AG04450 (cell line): ENCODE measurements around the gene MAPK8IP3. TPM values are rescaled to one million over a fixed set of nuclear protein-coding genes. Genes with fewer than 3 reads are reported as not detected.

Source experiments
- CTCF ChIA-PET: fragments of 300-600, 350-600 bp; formaldehyde crosslinking; extraction: SDS; loops from one replicate; lab custom pipeline; 2022; ENCODE audit warnings: antibody characterized with exemption, inconsistent platforms; lab: Charles Lee
- POLR2A ChIA-PET: fragments of 350-600 bp; formaldehyde crosslinking; extraction: SDS; loops from one replicate; lab custom pipeline; 2021; ENCODE audit warnings: antibody characterized with exemption, inconsistent platforms; lab: Yijun Ruan, JAX
- DNase-seq: peaks from one replicate; pipeline ENCODE4 v3.0.0-alpha.2; 2011; ENCODE audit warnings: low read depth, low spot score
- H3K27ac ChIP-seq: one replicate; pipeline ENCODE4 v1.5.1; 2012; ENCODE audit warnings: low read depth, low read length, control low read depth
- H3K27me3 ChIP-seq: one replicate; pipeline ENCODE4 v1.6.0; 2012; ENCODE audit warnings: low read length; ENCODE audit not compliant: control insufficient read depth, insufficient read depth
- H3K4me3 ChIP-seq: 2 replicates; pipeline ENCODE4 v1.5.1; 2011; ENCODE audit warnings: mild to moderate bottlenecking, low read depth, low read length, control low read depth
- H3K9me3 ChIP-seq: 2 replicates; pipeline ENCODE4 v1.5.1; 2012; ENCODE audit warnings: low read length; ENCODE audit not compliant: control insufficient read depth, insufficient read depth
- polyA plus RNA-seq: library from polyadenylated mRNA; depleted of rRNA; stranded (reverse); fragments of >200 nt; gene quantifications from 2 replicates; pipeline ENCODE4 v1.2.3, GENCODE V29; 2011
- TF ChIP-seq, protein P1 (sequence below): IDR thresholded peaks from 2 replicates; pipeline ENCODE4 v1.5.1; 2011; ENCODE audit warnings: low read depth, low read length, control low read depth, inconsistent platforms

The MAPK8IP3 gene
- polyA plus RNA-seq, 1 experiment, result 11.8 TPM

DNA sequence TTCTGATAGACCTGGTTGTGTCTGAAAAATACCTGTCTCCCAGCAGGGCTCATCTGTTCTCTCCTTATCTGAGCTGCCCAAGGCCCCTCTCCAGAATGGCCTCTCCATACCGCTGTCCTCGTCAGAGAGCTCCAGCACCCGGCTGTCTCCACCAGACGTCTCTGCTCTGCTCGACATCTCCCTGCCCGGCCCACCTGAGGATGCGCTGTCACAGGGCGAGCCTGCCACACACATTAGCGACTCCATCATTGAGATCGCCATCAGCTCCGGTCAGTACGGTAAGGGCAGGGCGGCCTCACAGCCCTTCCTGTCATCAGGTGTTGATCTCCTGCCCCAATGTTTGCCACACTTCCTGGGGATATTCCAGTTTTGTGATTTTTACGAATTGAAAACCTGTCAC lies 38.1 kb upstream of the MAPK8IP3 start:
- CTCF ChIA-PET, result no interaction called here
- POLR2A ChIA-PET, result no interaction called here
- no peaks in the 10 kb centered on the region for H3K27me3 ChIP-seq
- TF ChIP-seq, protein P1, sequence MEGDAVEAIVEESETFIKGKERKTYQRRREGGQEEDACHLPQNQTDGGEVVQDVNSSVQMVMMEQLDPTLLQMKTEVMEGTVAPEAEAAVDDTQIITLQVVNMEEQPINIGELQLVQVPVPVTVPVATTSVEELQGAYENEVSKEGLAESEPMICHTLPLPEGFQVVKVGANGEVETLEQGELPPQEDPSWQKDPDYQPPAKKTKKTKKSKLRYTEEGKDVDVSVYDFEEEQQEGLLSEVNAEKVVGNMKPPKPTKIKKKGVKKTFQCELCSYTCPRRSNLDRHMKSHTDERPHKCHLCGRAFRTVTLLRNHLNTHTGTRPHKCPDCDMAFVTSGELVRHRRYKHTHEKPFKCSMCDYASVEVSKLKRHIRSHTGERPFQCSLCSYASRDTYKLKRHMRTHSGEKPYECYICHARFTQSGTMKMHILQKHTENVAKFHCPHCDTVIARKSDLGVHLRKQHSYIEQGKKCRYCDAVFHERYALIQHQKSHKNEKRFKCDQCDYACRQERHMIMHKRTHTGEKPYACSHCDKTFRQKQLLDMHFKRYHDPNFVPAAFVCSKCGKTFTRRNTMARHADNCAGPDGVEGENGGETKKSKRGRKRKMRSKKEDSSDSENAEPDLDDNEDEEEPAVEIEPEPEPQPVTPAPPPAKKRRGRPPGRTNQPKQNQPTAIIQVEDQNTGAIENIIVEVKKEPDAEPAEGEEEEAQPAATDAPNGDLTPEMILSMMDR, result no peak
- H3K4me3 ChIP-seq, result no peak overlapping the region
- no peak for DNase-seq
- H3K9me3 ChIP-seq, result no peaks in the 10 kb centered on the region
- no peak overlapping the region for H3K27ac ChIP-seq

DNA sequence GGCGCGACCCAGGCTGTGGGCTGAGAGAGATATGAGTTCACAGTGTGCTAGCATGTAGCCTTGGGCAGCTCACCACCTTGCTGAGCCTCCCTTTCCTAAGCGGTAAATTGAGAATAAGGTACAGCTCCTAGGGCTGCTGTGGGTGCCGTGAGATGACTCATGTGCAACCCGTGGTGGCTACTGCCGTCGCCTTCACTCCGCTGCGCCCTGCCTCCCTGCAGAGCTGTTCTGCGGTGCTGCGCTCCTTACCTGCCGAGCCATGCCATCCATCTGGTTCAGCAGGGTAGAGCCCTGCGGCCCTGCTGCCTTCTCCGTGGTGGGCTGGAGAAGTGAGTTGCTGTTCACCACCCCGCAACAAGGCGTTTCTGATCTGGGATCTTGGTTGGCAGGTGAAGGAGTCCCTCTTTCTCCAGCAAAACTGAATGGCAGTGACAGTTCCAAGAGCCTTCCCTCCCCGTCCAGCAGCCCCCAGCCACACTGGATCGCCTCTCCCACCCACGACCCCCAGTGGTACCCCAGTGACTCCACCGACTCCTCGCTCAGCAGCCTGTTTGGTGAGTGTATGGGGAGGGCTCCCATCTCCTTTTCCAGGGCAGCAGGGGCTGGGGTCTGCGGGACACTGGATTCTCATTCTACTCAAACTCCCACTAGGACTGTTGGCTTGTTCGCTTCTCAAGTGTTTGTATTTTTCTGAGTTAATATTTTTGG lies 37.2 kb upstream of the MAPK8IP3 start:
- CTCF ChIA-PET, result no interaction called here
- Histone ChIP-seq H3K9me3 (no peaks in the 10 kb centered on the region), H3K4me3 (no peak overlapping the region), H3K27me3 (no peaks in the 10 kb centered on the region), H3K27ac (no peak overlapping the region)
- POLR2A ChIA-PET, result no interaction called here
- DNase-seq, result no peak
- TF ChIP-seq, protein P1, result no peak

DNA sequence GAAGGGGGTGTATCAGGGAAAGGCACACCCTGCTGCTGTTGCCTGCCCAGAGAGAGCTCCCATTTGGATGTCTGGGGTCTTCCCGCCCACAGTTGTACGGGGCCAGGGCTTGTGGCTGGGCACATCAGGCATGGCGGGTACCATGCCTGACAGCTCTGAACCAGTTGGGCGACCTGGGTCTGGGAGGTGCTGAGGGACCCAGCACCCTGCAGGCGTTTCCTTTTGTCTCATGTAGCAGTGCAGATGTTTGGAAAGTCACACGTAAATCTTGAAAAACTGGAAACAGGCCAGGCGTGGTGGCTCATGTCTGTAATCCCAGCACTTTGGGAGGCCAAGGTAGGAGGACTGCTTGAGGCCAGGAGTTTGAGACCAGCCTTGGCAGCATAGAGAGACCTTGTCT lies 36.3 kb upstream of the MAPK8IP3 start:
- ChIA-PET CTCF (no interaction called here), POLR2A (no interaction called here)
- no peak overlapping the region for H3K27ac ChIP-seq
- H3K27me3 ChIP-seq, result no peaks in the 10 kb centered on the region
- no peak overlapping the region for H3K4me3 ChIP-seq
- TF ChIP-seq, protein P1, result no peak
- H3K9me3 ChIP-seq, result no peaks in the 10 kb centered on the region
- DNase-seq, result no peak

DNA sequence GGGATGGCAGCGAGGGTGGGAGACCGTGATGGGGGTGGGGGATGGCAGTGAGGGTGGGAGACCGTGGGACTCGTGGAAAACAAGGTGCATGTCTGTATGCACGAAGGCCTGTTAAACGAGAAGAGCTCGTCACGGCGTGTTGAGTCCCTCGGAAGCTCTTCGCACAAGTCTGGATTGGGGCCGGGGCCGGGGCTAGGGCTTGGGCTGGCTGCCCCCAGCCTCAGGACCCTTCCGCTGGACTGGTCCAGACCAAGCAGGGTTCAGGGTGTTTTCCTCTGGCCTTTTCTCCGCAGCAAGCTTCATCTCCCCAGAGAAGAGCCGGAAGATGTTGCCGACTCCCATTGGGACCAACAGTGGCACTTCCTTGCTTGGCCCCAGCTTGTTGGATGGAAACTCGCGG lies 35.6 kb upstream of the MAPK8IP3 start:
- no peak overlapping the region for H3K27ac ChIP-seq
- no peaks in the 10 kb centered on the region for H3K27me3 ChIP-seq
- TF ChIP-seq, protein P1, result no peak
- ChIA-PET CTCF (no interaction called here), POLR2A (no interaction called here)
- H3K4me3 ChIP-seq, result no peak overlapping the region
- no peaks in the 10 kb centered on the region for H3K9me3 ChIP-seq
- no peak for DNase-seq

DNA sequence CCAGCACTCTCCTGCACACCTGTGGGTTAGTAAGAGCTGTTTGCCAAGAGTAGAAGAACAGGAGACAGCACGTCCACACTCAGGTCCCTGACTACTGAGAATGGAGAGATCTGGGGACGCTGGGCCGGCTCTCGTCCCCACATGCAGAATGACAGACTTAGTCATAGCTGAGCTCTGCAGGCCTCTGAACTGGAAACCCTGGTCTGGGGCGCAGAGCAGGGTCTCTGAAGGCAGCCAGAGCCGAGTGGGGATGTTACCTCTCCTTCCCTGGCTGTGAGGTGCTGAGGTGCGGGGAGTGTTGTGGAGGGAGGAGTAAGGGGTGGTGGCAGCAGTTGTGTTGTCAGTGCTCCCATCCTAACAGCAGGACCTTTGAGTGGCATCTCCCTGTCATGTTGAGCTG lies 35.1 kb upstream of the MAPK8IP3 start:
- no peak for DNase-seq
- ChIA-PET CTCF (no interaction called here), POLR2A (no interaction called here)
- Histone ChIP-seq H3K27me3 (no peaks in the 10 kb centered on the region), H3K27ac (no peak overlapping the region), H3K9me3 (no peaks in the 10 kb centered on the region), H3K4me3 (no peak overlapping the region)
- TF ChIP-seq, protein P1, result no peak
